Stimulated activated CD8-positive, alpha-beta memory T cell treated with anti-CD3 and anti-CD28 coated beads, Interleukin-12 subunit alpha, Interleukin-12 subunit beta, amount 100 ng/mL, for 24 hours (primary cell): ENCODE data around the gene AP2B1.

ENCODE experiments used
- DNase-seq: peaks from one replicate; pipeline ENCODE4 v3.0.0-alpha.2; 2020; ENCODE audit errors: extremely low read depth

Gene AP2B1

GRCh38 chr17:35773679-35774425 lies 186.7 kb downstream of the AP2B1 start:
- DNase-seq: no peak

GRCh38 chr17:35774499-35774898 lies 187.4 kb downstream of the AP2B1 start:
- no peak for DNase-seq

- no peak for DNase-seq
Measured at GRCh38 chr17:35775039-35775438, 187.9 kb downstream of the AP2B1 start.

GRCh38 chr17:35775583-35775982 lies 188.5 kb downstream of the AP2B1 start:
- no peak for DNase-seq
